CD4-positive, alpha-beta T cell treated with Interleukin-15 for 4 hours (primary cell): ENCODE data around the gene TSPAN12.
"Not testable (repeated sequence)": the region's sequence is repeated elsewhere in the genome, so short reads cannot be mapped to it uniquely, and the experiment has no call there.

Experiments
- DNase-seq: peaks from one replicate; pipeline ENCODE4 v3.0.0-alpha.2; 2020; ENCODE audit warnings: low spot score

Gene TSPAN12

GRCh38 chr7:120805636-120806388, 52.1 kb downstream of the TSPAN12 start:
- peak; percentile 55 for DNase-seq

- no peak for DNase-seq
Observed at GRCh38 chr7:120802751-120803150, 55.2 kb downstream of the TSPAN12 start.

- DNase-seq = no peak
Observed at GRCh38 chr7:120799813-120800475, 58.0 kb downstream of the TSPAN12 start.

- no peak for DNase-seq
Observed at GRCh38 chr7:120799147-120799546, 58.8 kb downstream of the TSPAN12 start.

GRCh38 chr7:120797026-120797645, 60.8 kb downstream of the TSPAN12 start:
- no peak for DNase-seq

GRCh38 chr7:120794106-120794729, 63.7 kb downstream of the TSPAN12 start:
- DNase-seq = no peak

- no peak for DNase-seq
Observed at GRCh38 chr7:120793213-120793936, 64.6 kb downstream of the TSPAN12 start.

- DNase-seq = no peak
Observed at GRCh38 chr7:120792861-120793130, 65.1 kb downstream of the TSPAN12 start.

- DNase-seq = peak; percentile 55
Observed at GRCh38 chr7:120792091-120792860, 65.7 kb downstream of the TSPAN12 start.

- DNase-seq = no peak
Observed at GRCh38 chr7:120785095-120785494, 72.8 kb downstream of the TSPAN12 start.

GRCh38 chr7:120783721-120784120, 74.2 kb downstream of the TSPAN12 start:
- no peak for DNase-seq

GRCh38 chr7:120783273-120783672, 74.7 kb downstream of the TSPAN12 start:
- no peak for DNase-seq

GRCh38 chr7:120781924-120782323, 76.0 kb downstream of the TSPAN12 start:
- DNase-seq = not testable (repeated sequence)

GRCh38 chr7:120780938-120781337, 77.0 kb downstream of the TSPAN12 start:
- no peak for DNase-seq

- not testable (repeated sequence) for DNase-seq
Observed at GRCh38 chr7:120780451-120780850, 77.5 kb downstream of the TSPAN12 start.

- DNase-seq = not testable (repeated sequence)
Observed at GRCh38 chr7:120779078-120779477, 78.9 kb downstream of the TSPAN12 start.

GRCh38 chr7:120775755-120776154, 82.2 kb downstream of the TSPAN12 start:
- DNase-seq = no peak

- no peak for DNase-seq
Observed at GRCh38 chr7:120774481-120774880, 83.5 kb downstream of the TSPAN12 start.

- no peak for DNase-seq
Observed at GRCh38 chr7:120770206-120770605, 87.7 kb downstream of the TSPAN12 start.

- no peak for DNase-seq
Observed at GRCh38 chr7:120760851-120761250, 97.1 kb downstream of the TSPAN12 start.

GRCh38 chr7:120760050-120760449, 97.9 kb downstream of the TSPAN12 start:
- DNase-seq = no peak
